Fibroblast of mammary gland (primary cell): ENCODE results near the gene PHKB.
"Not testable (repeated sequence)": the region's sequence is repeated elsewhere in the genome, so short reads cannot be mapped to it uniquely, and the experiment has no call there.

Experiments
- DNase-seq: peaks from one replicate; pipeline ENCODE4 v3.0.0-alpha.2; 2010; ENCODE audit warnings: low read depth
- H3K4me3 ChIP-seq: 2 replicates; pipeline ENCODE4 v1.5.1; 2011; ENCODE audit warnings: low read depth, mild to moderate bottlenecking, low read length, moderate library complexity; ENCODE audit not compliant: control insufficient read depth
- TF ChIP-seq, protein P1 (sequence below): conservative IDR thresholded peaks from 2 replicates; pipeline ENCODE4 v1.5.1; 2011; ENCODE audit warnings: low read depth, low read length, inconsistent platforms; ENCODE audit not compliant: control insufficient read depth, insufficient read depth

Gene PHKB

GRCh38 chr16:47523342-47524006, 62.3 kb downstream of the PHKB start:
- TF ChIP-seq, protein P1, sequence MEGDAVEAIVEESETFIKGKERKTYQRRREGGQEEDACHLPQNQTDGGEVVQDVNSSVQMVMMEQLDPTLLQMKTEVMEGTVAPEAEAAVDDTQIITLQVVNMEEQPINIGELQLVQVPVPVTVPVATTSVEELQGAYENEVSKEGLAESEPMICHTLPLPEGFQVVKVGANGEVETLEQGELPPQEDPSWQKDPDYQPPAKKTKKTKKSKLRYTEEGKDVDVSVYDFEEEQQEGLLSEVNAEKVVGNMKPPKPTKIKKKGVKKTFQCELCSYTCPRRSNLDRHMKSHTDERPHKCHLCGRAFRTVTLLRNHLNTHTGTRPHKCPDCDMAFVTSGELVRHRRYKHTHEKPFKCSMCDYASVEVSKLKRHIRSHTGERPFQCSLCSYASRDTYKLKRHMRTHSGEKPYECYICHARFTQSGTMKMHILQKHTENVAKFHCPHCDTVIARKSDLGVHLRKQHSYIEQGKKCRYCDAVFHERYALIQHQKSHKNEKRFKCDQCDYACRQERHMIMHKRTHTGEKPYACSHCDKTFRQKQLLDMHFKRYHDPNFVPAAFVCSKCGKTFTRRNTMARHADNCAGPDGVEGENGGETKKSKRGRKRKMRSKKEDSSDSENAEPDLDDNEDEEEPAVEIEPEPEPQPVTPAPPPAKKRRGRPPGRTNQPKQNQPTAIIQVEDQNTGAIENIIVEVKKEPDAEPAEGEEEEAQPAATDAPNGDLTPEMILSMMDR: no peak
- DNase-seq: no peak
- H3K4me3 ChIP-seq: no peak overlapping the region

DNA sequence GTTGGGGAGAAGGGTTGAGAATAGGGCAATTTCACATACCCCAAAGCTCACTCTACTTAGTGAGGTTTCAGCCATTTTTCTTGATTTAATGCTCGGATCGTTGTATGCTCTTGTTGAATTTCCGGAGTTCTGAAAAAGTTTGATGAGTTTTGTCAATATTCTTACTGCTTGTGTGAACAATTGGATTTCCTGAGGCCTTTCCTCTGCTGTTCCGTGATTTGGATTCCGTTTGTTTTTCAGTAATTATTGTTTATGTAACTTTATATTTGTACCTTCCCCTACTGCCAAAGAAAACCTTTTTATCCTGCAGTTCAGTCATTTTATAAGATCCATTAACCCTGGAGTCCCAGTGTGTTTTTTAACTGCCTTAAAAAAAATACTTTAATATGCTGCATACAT, 62.9 kb downstream of the PHKB start:
- H3K4me3 ChIP-seq: no peak overlapping the region
- no peak for DNase-seq
- TF ChIP-seq, protein P1: no peak

- TF ChIP-seq, protein P1: no peak
- peak; percentile 2 for DNase-seq
- no peak overlapping the region for H3K4me3 ChIP-seq
Observed at GRCh38 chr16:47528431-47528830, 67.3 kb downstream of the PHKB start.

DNA sequence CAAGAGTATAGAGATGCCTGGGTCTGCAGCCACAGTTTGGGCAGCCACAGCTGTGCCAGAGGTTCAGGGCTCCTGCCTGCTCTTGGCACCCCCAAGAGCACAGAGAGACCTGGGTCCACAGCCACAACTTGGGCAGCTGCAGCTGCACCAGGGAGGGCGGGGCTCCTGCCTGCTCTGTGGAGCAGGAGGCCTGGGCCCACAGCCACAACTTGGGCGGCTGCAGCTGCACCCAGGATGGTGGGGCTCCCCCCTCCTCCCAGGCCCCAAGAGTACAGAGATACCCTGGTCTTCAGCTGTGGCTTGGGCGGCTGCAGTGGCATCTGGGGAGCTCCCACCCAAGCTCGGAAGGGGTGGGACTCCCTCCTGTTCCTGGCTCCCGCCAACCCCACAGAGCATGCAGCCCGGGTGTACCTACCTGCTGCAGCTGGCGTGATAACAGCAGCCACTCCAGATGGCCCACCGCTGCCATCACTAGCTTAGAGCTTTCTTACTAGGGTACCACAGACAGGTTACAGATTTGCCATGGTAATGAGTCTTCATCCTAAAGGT, 72.7 kb downstream of the PHKB start:
- TF ChIP-seq, protein P1: no peak
- H3K4me3 ChIP-seq: no peak overlapping the region
- DNase-seq: no peak

GRCh38 chr16:47538472-47538871, 77.3 kb downstream of the PHKB start:
- TF ChIP-seq, protein P1: no peak

DNA sequence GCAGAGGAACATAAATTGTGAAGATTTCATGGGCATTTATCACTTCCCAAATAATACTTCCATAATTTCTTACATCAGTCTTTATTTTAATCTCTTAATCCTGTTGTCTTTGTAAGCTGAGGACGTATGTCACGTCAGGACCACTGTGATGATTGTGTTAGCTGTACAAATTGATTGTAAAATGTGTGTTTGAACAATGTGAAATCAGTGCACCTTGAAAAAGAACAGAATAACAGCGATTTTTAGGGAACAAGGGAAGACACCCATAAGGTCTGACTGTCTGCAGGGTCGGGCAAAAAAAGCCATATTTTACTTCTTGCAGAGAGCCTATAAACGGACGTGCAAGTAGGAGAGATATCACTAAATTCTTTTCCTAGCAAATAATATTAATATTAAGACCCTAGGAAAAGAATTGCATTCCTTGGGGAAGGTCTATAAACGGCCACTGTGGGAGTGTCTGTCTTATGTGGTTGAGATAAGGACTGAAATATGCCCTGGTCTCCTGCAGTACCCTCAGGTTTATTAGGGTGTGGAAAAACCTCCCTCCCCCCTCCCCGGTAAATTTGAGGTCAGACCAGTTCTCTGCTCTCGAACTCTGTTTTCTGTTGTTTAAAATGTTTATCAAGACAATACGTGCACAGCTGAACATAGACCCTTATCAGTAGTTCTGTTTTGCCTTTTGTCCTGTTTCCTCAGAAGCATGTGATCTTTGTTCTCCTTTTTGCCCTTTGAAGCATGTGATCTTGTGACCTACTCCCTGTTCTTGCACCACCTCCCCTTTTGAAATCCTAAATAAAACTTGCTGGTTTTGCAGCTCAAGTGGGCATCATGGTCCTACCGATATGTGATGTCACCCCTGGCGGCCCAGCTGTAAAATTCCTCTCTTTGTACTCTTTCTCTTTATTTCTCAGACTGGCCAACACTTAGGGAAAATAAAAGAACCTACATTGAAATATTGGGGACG, 78.9 kb downstream of the PHKB start:
- not testable (repeated sequence) for DNase-seq, H3K4me3 ChIP-seq

More at GRCh38 chr16:47538472-47538871, 77.3 kb downstream of the PHKB start:
- H3K4me3 ChIP-seq: no peak overlapping the region
- no peak for DNase-seq

DNA sequence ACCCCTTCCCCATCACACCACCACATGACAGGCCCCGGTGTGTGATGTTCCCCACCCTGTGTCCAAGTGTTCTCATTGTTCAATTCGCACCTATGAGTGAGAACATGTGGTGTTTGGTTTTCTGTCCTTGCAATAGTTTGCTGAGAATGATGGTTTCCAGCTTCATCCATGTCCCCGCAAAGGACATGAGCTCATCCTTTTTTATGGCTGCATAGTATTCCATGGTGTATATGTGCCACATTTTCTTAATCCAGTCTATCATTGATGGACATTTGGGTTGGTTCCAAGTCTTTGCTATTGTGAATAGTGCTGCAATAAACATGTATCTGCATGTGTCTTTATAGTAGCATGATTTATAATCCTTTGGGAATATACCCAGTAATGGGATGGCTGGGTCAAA, 80.0 kb downstream of the PHKB start:
- H3K4me3 ChIP-seq, DNase-seq: not testable (repeated sequence)

DNA sequence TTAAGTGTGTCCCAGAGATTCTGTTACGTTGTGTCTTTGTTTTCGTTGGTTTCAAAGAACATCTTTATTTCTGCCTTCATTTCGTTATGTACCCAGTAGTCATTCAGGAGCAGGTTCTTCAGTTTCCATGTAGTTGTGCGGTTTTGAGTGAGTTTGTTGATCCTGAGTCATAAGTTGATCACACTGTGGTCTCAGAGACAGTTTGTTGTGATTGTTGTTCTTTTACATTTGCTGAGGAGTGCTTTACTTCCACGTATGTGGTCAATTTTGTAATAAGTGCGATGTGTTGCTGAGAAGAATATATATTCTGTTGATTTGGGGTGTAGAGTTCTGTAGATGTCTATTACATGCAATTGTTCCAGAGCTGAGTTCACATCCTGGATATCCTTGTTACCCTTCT, 83.1 kb downstream of the PHKB start:
- not testable (repeated sequence) for DNase-seq

DNA sequence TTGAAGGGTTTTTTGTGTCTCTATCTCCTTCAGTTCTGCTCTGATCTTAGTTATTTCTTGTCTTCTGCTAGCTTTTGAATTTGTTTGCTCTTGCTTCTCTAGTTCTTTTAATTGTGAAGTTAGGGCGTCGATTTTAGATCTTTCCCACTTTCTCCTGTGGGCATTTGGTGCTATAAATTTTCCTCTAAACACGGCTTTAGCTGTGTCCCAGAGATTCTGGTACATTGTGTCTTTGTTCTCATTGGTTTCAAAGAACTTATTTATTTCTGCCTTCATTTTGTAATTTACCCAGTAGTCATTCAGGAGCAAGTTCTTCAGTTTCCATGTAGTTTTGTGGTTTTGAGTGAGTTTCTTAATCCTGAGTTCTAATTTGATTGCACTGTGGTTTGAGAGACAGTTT, 90.1 kb downstream of the PHKB start:
- H3K4me3 ChIP-seq, DNase-seq: not testable (repeated sequence)

More for the DNA sequence above, 83.1 kb downstream of the PHKB start:
- H3K4me3 ChIP-seq: not testable (repeated sequence)

DNA sequence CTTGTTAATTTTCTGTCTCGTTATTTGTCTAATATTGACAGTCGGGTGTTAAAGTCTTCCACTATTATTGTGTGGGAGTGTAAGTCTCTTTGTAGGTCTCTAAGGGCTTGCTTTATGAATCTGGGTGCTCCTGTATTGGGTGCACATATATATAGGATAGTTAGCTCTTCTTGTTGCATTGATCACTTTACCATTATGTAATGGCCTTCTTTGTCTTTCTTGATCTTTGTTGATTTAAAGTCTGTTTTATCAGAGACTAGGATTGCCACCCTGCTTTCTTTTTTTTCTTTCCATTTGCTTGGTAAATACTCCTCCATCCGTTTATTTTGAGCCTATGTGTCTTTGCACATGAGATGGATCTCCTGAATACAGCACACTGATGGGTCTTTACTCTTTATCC, 90.6 kb downstream of the PHKB start:
- not testable (repeated sequence) for H3K4me3 ChIP-seq, DNase-seq
